OCI-LY3 (cell line): Measurements from ENCODE around the gene HSPA1L.

Experiments used
- EZH2phosphoT487 ChIP-seq: fragments of 200-600 bp; shearing (Covaris generic); IDR thresholded peaks from 2 replicates; pipeline ENCODE4 v1.6.1; 2018; ENCODE audit warnings: antibody characterized with exemption, mixed run types, low read depth
- TF ChIP-seq, protein P1 (sequence below): fragments of 200-600, 300-600 bp; sonication (generic); IDR thresholded peaks from 2 replicates; pipeline ENCODE4 v1.5.1; 2014; ENCODE audit warnings: antibody characterized with exemption, low read length, low read depth

DNA sequence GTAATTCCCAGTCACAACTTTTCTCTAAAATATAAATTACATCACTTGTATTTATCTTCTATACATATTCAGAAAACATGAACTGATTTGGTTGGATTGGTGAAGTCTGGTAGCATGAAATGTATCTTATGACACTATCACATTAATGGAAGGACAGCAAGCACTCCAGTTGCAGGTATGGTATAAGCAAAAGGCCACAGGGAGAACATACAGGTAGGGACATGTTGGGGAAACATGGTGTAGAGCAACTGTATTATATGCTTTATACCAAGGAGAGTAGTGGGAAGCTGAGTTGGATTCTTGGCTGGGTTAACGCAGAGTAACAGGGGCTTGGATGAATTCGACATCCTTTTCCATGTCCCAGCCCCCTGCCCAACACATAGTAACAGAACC is 18.1 kb downstream of the HSPA1L start:
- TF ChIP-seq, protein P1, sequence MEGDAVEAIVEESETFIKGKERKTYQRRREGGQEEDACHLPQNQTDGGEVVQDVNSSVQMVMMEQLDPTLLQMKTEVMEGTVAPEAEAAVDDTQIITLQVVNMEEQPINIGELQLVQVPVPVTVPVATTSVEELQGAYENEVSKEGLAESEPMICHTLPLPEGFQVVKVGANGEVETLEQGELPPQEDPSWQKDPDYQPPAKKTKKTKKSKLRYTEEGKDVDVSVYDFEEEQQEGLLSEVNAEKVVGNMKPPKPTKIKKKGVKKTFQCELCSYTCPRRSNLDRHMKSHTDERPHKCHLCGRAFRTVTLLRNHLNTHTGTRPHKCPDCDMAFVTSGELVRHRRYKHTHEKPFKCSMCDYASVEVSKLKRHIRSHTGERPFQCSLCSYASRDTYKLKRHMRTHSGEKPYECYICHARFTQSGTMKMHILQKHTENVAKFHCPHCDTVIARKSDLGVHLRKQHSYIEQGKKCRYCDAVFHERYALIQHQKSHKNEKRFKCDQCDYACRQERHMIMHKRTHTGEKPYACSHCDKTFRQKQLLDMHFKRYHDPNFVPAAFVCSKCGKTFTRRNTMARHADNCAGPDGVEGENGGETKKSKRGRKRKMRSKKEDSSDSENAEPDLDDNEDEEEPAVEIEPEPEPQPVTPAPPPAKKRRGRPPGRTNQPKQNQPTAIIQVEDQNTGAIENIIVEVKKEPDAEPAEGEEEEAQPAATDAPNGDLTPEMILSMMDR = no peak
- no peak for TF ChIP-seq EZH2phosphoT487
